Panc1 (cell line): ENCODE measurements around the gene MBTPS1. TPM values are rescaled to one million over a fixed set of nuclear protein-coding genes. Genes with fewer than 3 reads are reported as not detected.

Experiments
- ATAC-seq: fragments of 200-7000 bp; cut with Tn5 transposase; 2 replicates; pipeline ENCODE4 v1.9.1; 2020; ENCODE audit warnings: mild to moderate bottlenecking, moderate library complexity
- BruUV-seq: library from RNA; stranded (reverse); fragments of 400-500 nt; replicated peaks from 2 replicates; lab custom pipeline; 2021; lab: Mats Ljungman, UMichigan
- CTCF ChIA-PET: fragments of 300-600 bp; sonication (Branson Sonifier 250); formaldehyde crosslinking; loops from one replicate; lab custom pipeline; 2022; ENCODE audit warnings: antibody characterized with exemption; lab: Charles Lee
- POLR2A ChIA-PET: fragments of 300-600 bp; sonication (Branson Sonifier 250); formaldehyde crosslinking; loops from one replicate; lab custom pipeline; 2022; ENCODE audit warnings: antibody characterized with exemption; lab: Charles Lee
- DNase-seq: peaks from one replicate; pipeline ENCODE4 v3.0.0-alpha.2; 2010; ENCODE audit warnings: low read depth, low spot score
- H3K27ac ChIP-seq: 2 replicates; pipeline ENCODE4 v1.5.1; 2011; ENCODE audit warnings: mild to moderate bottlenecking, low read length, inconsistent platforms
- H3K27me3 ChIP-seq: fragments of 200-500 bp; sonication (Bioruptor generic); 2 replicates; pipeline ENCODE4 v1.6.0; 2014; ENCODE audit warnings: low read length, inconsistent platforms; ENCODE audit not compliant: control insufficient read depth, insufficient read depth
- H3K36me3 ChIP-seq: fragments of 200-500 bp; sonication (Bioruptor generic); 2 replicates; pipeline ENCODE4 v1.5.1; 2014; ENCODE audit warnings: inconsistent platforms, mild to moderate bottlenecking, low read length, moderate library complexity; ENCODE audit not compliant: control insufficient read depth, insufficient read depth
- H3K4me1 ChIP-seq: 2 replicates; pipeline ENCODE4 v1.5.1; 2011; ENCODE audit warnings: inconsistent platforms, mild to moderate bottlenecking, low read length, moderate library complexity; ENCODE audit not compliant: control insufficient read depth, insufficient read depth
- H3K4me3 ChIP-seq, 2 experiments: 2 replicates each; pipeline ENCODE4 v1.5.1; 2011 to 2012; ENCODE audit warnings: low read depth in 2 of 2, low read length in 2 of 2, mild to moderate bottlenecking in 2 of 2, inconsistent platforms in 1 of 2, moderate library complexity in 1 of 2
- H3K9me3 ChIP-seq: fragments of 200-500 bp; sonication (Bioruptor generic); 2 replicates; pipeline ENCODE4 v1.5.1; 2014; ENCODE audit warnings: low read depth, mild to moderate bottlenecking, inconsistent platforms, low read length, moderate library complexity; ENCODE audit not compliant: control insufficient read depth, insufficient read depth
- POLR2AphosphoS5 ChIP-seq: IDR thresholded peaks from 2 replicates; pipeline ENCODE4 v1.6.1; 2012; ENCODE audit warnings: mild to moderate bottlenecking, low read depth, low read length, moderate library complexity
- SIN3A ChIP-seq: IDR thresholded peaks from 2 replicates; pipeline ENCODE4 v1.6.1; 2012; ENCODE audit warnings: low read depth, mild to moderate bottlenecking, low read length, moderate library complexity, borderline replicate concordance; ENCODE audit not compliant: insufficient read depth
- TCF7L2 ChIP-seq: IDR thresholded peaks from 2 replicates; pipeline ENCODE4 v1.6.1; 2011; ENCODE audit warnings: mild to moderate bottlenecking, low read depth, low read length, inconsistent platforms
- in situ Hi-C: cut with HindIII; loops from 2 replicates; pipeline ENCODE4 v1.10.0; 2016; ENCODE audit warnings: low sequenced_read_pairs, low pct_unique_long_range_greater_than_20kb
- intact Hi-C: fragments of 100-400 bp; cut with micrococcal nuclease; formaldehyde crosslinking; loops from one replicate; pipeline ENCODE4 v1.10.0; 2022; ENCODE audit not compliant: unreplicated experiment
- total RNA-seq: library from RNA; stranded (reverse); gene quantifications from one replicate; pipeline ENCODE4 v1.2.1, GENCODE V29; 2021; ENCODE audit not compliant: unreplicated experiment
- TF ChIP-seq, protein P1 (sequence below): fragments of 450-650 bp; IDR thresholded peaks from 2 replicates; pipeline ENCODE4 v1.5.1; 2017; ENCODE audit warnings: mild to moderate bottlenecking
- TF ChIP-seq, protein P2 (sequence below), 2 experiments: IDR thresholded peaks; 2 replicates each; pipeline ENCODE4 v1.6.1; 2011 to 2012; ENCODE audit warnings: low read depth in 2 of 2, control low read depth in 1 of 2, low read length in 1 of 2, mild to moderate bottlenecking in 1 of 2, moderate library complexity in 1 of 2; ENCODE audit not compliant: insufficient read depth in 1 of 2

The MBTPS1 gene
- total RNA-seq, 1 experiment from 2014 or later: 66.8 TPM

GRCh38 chr16:84058211-84058610 lies 58.5 kb downstream of the MBTPS1 start:
- BruUV-seq: no TSS peak
- no peaks in the 10 kb centered on the region for H3K4me1 ChIP-seq
- no peak overlapping the region for H3K27ac ChIP-seq
- no peaks in the 10 kb centered on the region for H3K9me3 ChIP-seq
- in situ Hi-C loops: no loop called here
- H3K27me3 ChIP-seq: no peaks in the 10 kb centered on the region
- ChIA-PET POLR2A (no interaction called here), CTCF (no interaction called here)
- intact Hi-C loops: no loop called here
- peaks cover 3% of the 10 kb centered on the region; the same call in 1 of the 2 replicates for H3K36me3 ChIP-seq
- no peak overlapping the region for H3K4me3 ChIP-seq
- TF ChIP-seq TCF7L2 (no peak), POLR2AphosphoS5 (no peak), SIN3A (no peak)
- TF ChIP-seq, protein P1, sequence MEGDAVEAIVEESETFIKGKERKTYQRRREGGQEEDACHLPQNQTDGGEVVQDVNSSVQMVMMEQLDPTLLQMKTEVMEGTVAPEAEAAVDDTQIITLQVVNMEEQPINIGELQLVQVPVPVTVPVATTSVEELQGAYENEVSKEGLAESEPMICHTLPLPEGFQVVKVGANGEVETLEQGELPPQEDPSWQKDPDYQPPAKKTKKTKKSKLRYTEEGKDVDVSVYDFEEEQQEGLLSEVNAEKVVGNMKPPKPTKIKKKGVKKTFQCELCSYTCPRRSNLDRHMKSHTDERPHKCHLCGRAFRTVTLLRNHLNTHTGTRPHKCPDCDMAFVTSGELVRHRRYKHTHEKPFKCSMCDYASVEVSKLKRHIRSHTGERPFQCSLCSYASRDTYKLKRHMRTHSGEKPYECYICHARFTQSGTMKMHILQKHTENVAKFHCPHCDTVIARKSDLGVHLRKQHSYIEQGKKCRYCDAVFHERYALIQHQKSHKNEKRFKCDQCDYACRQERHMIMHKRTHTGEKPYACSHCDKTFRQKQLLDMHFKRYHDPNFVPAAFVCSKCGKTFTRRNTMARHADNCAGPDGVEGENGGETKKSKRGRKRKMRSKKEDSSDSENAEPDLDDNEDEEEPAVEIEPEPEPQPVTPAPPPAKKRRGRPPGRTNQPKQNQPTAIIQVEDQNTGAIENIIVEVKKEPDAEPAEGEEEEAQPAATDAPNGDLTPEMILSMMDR: no peak
- TF ChIP-seq, protein P2, sequence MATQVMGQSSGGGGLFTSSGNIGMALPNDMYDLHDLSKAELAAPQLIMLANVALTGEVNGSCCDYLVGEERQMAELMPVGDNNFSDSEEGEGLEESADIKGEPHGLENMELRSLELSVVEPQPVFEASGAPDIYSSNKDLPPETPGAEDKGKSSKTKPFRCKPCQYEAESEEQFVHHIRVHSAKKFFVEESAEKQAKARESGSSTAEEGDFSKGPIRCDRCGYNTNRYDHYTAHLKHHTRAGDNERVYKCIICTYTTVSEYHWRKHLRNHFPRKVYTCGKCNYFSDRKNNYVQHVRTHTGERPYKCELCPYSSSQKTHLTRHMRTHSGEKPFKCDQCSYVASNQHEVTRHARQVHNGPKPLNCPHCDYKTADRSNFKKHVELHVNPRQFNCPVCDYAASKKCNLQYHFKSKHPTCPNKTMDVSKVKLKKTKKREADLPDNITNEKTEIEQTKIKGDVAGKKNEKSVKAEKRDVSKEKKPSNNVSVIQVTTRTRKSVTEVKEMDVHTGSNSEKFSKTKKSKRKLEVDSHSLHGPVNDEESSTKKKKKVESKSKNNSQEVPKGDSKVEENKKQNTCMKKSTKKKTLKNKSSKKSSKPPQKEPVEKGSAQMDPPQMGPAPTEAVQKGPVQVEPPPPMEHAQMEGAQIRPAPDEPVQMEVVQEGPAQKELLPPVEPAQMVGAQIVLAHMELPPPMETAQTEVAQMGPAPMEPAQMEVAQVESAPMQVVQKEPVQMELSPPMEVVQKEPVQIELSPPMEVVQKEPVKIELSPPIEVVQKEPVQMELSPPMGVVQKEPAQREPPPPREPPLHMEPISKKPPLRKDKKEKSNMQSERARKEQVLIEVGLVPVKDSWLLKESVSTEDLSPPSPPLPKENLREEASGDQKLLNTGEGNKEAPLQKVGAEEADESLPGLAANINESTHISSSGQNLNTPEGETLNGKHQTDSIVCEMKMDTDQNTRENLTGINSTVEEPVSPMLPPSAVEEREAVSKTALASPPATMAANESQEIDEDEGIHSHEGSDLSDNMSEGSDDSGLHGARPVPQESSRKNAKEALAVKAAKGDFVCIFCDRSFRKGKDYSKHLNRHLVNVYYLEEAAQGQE (IDR thresholded peaks at IDR 0.05; ENCODE audit: insufficient read depth in 1 of 2, low read depth in 2 of 2, low read length in 1 of 2): no peak
- DNase-seq (no peak), ATAC-seq (no peak)

GRCh38 chr16:84056933-84057332 lies 59.8 kb downstream of the MBTPS1 start:
- no peaks in the 10 kb centered on the region for H3K9me3 ChIP-seq
- ChIA-PET CTCF (no interaction called here), POLR2A (no interaction called here)
- no peak overlapping the region for H3K4me3 ChIP-seq
- ATAC-seq (no peak), DNase-seq (no peak)
- intact Hi-C loops: no loop called here
- in situ Hi-C loops: no loop called here
- no peaks in the 10 kb centered on the region for H3K4me1 ChIP-seq
- H3K27me3 ChIP-seq: no peaks in the 10 kb centered on the region
- BruUV-seq: no TSS peak
- no peak for TF ChIP-seq SIN3A
- no peak for TF ChIP-seq POLR2AphosphoS5
- TF ChIP-seq, protein P1: no peak
- TF ChIP-seq, protein P2 (IDR thresholded peaks at IDR 0.05; ENCODE audit: insufficient read depth in 1 of 2, low read depth in 2 of 2, low read length in 1 of 2): no peak
- no peak for TF ChIP-seq TCF7L2
- no peak overlapping the region for H3K27ac ChIP-seq
- H3K36me3 ChIP-seq: no peaks in the 10 kb centered on the region; the same call in 1 of the 2 replicates
